Measurements from ENCODE around the gene FAM124B.

FAM124B gene

DNA sequence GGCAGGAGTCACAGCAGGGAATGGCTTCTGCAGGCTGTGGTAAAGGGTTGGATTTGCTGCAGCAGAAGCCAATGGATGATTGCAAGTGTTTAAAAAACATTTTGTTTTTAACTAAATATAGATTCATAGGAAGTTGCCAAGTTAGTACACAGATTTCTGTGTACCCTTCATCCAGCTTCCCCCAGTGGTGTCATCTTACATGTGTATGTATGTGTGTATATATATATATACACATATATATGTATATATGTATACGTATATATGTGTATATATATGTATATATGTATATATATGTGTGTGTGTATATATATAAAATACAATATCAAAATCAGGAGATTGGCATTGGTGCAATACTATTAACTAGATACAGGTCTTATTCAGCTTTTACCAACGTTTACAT is 19.2 kb upstream of the FAM124B start:
- Histone ChIP-seq H3K9ac (ENCODE audit: low read length) (no peak overlapping the region), H3K36me3 (replicated peaks; ENCODE audit: low read depth, low read length) (no peaks in the 10 kb centered on the region), H2AFZ (ENCODE audit: low read depth, low read length) (no peak overlapping the region), H3K4me1 (ENCODE audit: low read length) (no peaks in the 10 kb centered on the region), H3K4me3 (ENCODE audit: low read length) (no peak overlapping the region), H3K27ac (ENCODE audit: low read length) (no peak overlapping the region), H3K4me2 (ENCODE audit: low read length) (no peak overlapping the region), H3K27me3 (ENCODE audit: low read depth, low read length) (no peaks in the 10 kb centered on the region), H3K9me3 (ENCODE audit: insufficient read depth, low read length) (no peaks in the 10 kb centered on the region), H3K79me2 (ENCODE audit: low read length) (no peaks in the 10 kb centered on the region), H4K20me1 (ENCODE audit: insufficient read depth, low read length) (no peaks in the 10 kb centered on the region)
- TF ChIP-seq EZH2phosphoT487 (IDR thresholded peaks at IDR 0.05; ENCODE audit: low read depth) = no peak
- TF ChIP-seq, protein P1, sequence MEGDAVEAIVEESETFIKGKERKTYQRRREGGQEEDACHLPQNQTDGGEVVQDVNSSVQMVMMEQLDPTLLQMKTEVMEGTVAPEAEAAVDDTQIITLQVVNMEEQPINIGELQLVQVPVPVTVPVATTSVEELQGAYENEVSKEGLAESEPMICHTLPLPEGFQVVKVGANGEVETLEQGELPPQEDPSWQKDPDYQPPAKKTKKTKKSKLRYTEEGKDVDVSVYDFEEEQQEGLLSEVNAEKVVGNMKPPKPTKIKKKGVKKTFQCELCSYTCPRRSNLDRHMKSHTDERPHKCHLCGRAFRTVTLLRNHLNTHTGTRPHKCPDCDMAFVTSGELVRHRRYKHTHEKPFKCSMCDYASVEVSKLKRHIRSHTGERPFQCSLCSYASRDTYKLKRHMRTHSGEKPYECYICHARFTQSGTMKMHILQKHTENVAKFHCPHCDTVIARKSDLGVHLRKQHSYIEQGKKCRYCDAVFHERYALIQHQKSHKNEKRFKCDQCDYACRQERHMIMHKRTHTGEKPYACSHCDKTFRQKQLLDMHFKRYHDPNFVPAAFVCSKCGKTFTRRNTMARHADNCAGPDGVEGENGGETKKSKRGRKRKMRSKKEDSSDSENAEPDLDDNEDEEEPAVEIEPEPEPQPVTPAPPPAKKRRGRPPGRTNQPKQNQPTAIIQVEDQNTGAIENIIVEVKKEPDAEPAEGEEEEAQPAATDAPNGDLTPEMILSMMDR (IDR thresholded peaks at IDR 0.05; ENCODE audit: low read depth, low read length) = no peak

DNA sequence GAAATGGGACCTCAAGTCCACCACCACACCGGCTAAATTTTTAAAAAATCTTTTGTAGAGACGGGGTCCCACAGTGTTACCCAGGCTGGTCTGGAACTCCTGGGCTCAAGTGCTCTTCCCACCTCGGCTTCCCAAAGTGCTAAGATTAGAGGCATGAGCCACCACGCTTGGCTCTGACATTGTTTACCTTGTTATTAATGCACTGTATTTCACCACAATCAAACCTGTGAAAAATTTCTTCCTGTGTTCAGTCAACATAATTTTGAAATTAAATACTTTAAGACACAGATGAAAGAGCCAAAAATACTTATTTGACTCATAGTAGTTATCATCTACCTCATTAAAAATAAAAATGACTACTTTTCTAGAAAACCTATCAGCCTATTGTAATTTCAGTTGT is 16.0 kb upstream of the FAM124B start:
- Histone ChIP-seq H3K27me3 (ENCODE audit: low read depth, low read length) (no peaks in the 10 kb centered on the region), H3K36me3 (replicated peaks; ENCODE audit: low read depth, low read length) (no peaks in the 10 kb centered on the region), H3K4me2 (ENCODE audit: low read length) (no peak overlapping the region), H3K9me3 (ENCODE audit: insufficient read depth, low read length) (no peaks in the 10 kb centered on the region), H3K79me2 (ENCODE audit: low read length) (no peaks in the 10 kb centered on the region), H3K4me1 (ENCODE audit: low read length) (no peaks in the 10 kb centered on the region), H3K27ac (ENCODE audit: low read length) (no peak overlapping the region), H2AFZ (ENCODE audit: low read depth, low read length) (no peak overlapping the region), H4K20me1 (ENCODE audit: insufficient read depth, low read length) (no peaks in the 10 kb centered on the region), H3K4me3 (ENCODE audit: low read length) (no peak overlapping the region), H3K9ac (ENCODE audit: low read length) (no peak overlapping the region)
- no peak for TF ChIP-seq EZH2phosphoT487 (IDR thresholded peaks at IDR 0.05; ENCODE audit: low read depth)
- TF ChIP-seq, protein P1 (IDR thresholded peaks at IDR 0.05; ENCODE audit: low read depth, low read length) = no peak

DNA sequence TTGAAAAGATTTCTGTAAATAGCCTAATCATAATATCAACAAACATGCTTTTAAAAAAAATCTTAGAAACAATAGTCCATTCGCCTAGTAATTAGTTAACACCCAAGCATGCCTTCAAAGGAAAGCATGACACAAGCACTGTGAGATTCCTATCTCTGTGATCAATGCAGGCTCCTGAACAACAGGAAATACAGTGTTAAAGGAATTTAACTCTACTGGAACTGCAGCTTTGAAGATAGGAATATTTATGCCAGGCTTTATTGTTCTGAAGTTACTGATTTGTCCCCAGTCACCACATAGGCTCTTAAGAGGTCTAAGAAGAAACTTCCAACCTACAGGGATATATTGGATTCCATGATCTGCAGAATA is 15.4 kb upstream of the FAM124B start:
- TF ChIP-seq, protein P1 (IDR thresholded peaks at IDR 0.05; ENCODE audit: low read depth, low read length) = no peak
- Histone ChIP-seq H3K27me3 (ENCODE audit: low read depth, low read length) (no peaks in the 10 kb centered on the region), H3K79me2 (ENCODE audit: low read length) (no peaks in the 10 kb centered on the region), H3K4me2 (ENCODE audit: low read length) (no peak overlapping the region), H3K9me3 (ENCODE audit: insufficient read depth, low read length) (no peaks in the 10 kb centered on the region), H3K36me3 (replicated peaks; ENCODE audit: low read depth, low read length) (no peaks in the 10 kb centered on the region), H4K20me1 (ENCODE audit: insufficient read depth, low read length) (no peaks in the 10 kb centered on the region), H2AFZ (ENCODE audit: low read depth, low read length) (no peak overlapping the region), H3K27ac (ENCODE audit: low read length) (no peak overlapping the region), H3K9ac (ENCODE audit: low read length) (no peak overlapping the region), H3K4me1 (ENCODE audit: low read length) (no peaks in the 10 kb centered on the region), H3K4me3 (ENCODE audit: low read length) (no peak overlapping the region)

DNA sequence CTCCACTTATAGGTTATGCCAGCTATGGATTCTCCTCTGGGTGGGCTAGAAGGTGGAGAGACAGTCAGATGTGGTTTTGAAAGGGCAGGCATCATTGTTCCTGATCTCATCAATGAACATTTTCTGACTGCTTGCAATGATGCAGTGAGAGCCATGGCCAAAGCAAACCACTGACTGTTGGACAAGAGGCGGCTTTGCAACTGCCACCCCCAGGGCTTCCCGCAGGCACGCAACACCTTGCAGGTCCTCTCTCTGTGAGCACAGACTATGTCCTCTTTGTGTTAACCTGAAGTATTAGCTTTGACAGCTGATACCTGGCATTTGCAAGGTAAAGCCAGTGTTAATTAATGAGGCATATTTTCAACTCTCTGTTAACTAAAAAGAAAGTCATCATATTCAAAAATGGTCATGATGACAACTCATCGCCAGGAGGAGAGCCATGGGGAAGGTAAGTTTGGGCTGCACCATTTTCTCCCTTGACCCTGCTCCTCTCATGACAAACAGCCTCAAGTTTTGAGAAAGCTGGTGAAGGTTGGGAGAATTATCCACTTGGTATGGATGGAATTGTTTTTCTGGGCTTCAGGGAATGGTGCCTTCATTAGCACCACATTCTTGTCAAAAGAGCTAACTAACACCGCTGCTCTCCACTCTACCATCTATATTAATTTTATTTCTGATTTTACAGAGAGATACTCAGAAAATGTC is 14.9 kb upstream of the FAM124B start:
- H3K9me3 ChIP-seq (ENCODE audit: insufficient read depth, low read length) = no peaks in the 10 kb centered on the region
- no peak overlapping the region for H3K9ac ChIP-seq (ENCODE audit: low read length)
- no peak overlapping the region for H3K4me2 ChIP-seq (ENCODE audit: low read length)
- no peaks in the 10 kb centered on the region for H3K79me2 ChIP-seq (ENCODE audit: low read length)
- no peaks in the 10 kb centered on the region for H4K20me1 ChIP-seq (ENCODE audit: insufficient read depth, low read length)
- H3K4me1 ChIP-seq (ENCODE audit: low read length) = no peaks in the 10 kb centered on the region
- TF ChIP-seq EZH2phosphoT487 (IDR thresholded peaks at IDR 0.05; ENCODE audit: low read depth) = no peak
- TF ChIP-seq, protein P1 (IDR thresholded peaks at IDR 0.05; ENCODE audit: low read depth, low read length) = no peak
- no peaks in the 10 kb centered on the region for H3K27me3 ChIP-seq (ENCODE audit: low read depth, low read length)
- no peaks in the 10 kb centered on the region for H3K36me3 ChIP-seq (replicated peaks; ENCODE audit: low read depth, low read length)
- H3K4me3 ChIP-seq (ENCODE audit: low read length) = no peak overlapping the region
- no peak overlapping the region for H2AFZ ChIP-seq (ENCODE audit: low read depth, low read length)
- H3K27ac ChIP-seq (ENCODE audit: low read length) = no peak overlapping the region

All from OCI-LY3 (cell line).